GM18508 (cell line): ENCODE data around the gene IMPACT.

Experiments used
- ATAC-seq: cut with Tn5 transposase; IDR thresholded peaks from one replicate; pipeline ENCODE4 v1.9.1; 2021; ENCODE audit warnings: moderate number of reproducible peaks; ENCODE audit not compliant: insufficient read depth, unreplicated experiment

Gene IMPACT

DNA sequence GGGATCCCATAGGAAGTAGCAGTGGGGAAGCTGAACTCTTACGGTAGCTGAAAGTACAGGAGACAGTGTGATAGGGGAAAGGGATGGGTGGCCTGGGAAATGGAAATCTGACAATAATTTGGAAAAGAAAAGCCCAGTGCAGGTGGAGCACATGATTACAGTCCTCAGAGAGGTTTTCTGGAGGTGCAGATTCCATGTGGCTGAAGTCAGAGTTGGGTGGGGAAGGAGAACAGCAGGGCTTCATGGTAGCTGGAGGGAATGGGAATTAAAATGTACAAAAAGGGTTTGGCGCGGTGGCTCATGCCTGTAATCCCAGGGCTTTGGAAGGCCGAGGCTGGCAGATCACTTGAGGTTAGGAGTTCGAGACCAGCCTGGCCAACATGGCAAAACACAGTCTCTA, 46.1 kb downstream of the IMPACT start:
- ATAC-seq: no peak

DNA sequence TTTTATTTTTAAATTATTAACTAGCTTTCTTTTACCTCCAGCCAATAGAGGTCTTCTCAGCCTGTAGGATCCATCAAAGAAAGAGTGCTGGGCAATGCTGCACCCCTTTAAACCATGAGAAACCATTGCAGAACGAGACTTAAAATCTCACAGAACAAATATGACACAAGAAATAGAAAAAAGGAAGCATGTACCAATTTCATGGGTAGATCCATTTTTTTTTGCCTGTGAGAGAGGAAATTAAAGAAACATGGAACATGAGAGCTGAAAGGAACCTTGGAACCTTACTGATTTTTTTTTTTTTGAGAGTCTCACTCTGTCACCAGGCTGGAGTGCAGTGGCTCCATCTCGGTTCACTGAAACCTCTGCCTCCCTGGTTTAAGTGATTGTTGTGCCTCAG, 47.9 kb downstream of the IMPACT start:
- ATAC-seq: no peak

DNA sequence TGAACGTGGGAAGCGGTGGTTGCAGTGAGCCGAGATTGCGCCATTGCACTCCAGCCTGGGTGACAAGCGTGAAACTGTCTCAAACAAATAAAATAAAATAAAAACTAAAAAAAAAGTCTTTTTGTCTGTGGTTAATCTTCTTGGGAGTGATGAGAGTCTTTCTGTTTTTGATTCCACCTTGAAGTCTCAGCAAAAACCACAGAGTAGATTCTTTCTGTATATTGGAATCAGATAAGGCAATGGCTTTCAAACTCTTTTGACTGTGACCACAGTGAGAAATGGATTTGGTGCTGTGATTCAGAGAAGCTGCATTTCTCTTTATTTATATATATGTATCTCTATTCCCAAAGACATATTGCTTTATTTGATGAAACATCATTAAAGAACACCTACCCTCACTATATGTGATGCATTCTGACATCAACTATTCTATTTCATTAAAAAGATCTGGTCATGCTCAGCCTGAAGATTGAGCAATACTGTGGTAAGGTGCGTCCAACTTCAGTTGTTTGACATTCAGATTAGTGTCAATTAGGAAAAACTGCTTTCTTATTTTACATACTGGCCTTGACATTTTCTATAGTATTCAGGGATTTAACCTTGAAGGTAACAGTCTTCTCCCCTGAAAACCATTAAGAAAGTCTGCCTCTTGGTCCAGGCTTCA, 49.6 kb downstream of the IMPACT start:
- ATAC-seq: no peak

DNA sequence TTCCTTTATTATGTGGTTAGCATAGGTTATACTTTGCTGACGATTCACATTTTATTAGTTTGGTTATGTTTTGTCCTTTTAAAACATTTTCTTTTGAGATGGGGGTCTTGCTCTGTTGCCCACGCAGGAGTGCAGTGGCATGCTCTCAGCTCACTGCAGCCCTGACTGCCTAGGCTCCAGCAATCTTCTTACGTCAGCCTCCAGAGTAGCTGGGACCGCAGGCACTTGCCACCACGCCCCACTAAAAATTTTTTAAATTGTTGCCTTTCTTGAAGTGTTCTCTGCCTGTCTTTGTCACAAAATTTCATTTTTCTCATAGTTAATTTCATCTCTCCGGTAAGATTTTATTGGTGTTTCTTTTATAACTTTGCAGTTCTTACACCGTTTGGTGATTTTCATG, 52.9 kb downstream of the IMPACT start:
- no peak for ATAC-seq

DNA sequence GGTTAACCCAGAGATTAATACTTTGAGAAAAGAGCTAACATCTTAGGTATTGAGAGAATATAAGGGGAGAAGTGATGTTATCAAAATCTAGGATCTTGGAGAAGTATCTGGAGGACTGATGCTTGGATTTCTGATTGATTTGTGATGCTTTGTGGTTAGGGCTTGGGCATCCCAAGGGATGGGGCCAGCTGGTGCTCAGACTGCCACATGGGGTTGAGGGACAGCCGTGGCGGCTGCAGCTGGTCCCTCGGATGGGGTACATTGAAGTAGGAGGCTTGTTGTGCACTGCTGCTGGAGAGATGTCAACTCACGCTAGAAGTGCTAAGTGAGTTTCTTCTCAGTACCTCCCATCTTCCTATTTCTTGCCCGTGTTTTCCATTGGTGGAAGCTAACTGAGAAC, 56.4 kb downstream of the IMPACT start:
- ATAC-seq: no peak

DNA sequence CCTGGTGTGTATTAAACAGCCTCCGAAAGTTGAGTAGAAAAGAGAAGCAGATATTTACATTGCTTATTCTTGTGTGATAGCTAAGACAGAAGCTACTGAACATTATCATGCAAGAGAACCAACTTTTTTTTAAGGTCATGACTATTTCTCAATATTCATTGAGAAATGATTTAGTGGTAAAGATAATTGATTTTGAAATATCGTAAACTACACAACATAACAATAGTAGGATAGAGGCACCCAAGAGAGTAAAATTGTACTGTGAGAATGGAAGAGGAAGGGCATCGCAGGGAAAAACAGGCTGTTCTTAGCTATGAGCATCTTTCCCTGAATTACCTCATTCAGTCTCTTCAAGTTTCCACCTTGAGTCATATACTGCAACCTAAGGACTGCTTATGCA, 59.2 kb downstream of the IMPACT start:
- no peak for ATAC-seq

DNA sequence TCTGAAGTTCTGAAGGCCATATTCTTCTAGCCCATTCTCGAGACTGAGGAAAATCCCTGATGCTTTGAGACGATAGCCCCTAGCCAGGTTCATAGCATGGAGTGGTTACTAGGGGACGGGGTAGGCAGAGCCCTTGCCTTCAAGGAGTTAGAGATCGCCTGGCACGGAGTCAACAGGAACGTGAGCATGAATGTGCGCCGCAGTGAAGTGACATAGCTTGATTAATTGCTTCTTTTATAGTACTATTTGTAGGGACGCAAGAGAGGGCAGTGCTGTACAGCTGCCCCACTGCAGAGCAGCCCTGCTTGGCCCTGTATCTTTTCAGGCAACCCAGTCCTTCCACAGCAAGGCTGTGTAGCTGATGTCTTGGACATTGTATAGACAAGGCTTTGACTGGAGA, 60.2 kb downstream of the IMPACT start:
- no peak for ATAC-seq

DNA sequence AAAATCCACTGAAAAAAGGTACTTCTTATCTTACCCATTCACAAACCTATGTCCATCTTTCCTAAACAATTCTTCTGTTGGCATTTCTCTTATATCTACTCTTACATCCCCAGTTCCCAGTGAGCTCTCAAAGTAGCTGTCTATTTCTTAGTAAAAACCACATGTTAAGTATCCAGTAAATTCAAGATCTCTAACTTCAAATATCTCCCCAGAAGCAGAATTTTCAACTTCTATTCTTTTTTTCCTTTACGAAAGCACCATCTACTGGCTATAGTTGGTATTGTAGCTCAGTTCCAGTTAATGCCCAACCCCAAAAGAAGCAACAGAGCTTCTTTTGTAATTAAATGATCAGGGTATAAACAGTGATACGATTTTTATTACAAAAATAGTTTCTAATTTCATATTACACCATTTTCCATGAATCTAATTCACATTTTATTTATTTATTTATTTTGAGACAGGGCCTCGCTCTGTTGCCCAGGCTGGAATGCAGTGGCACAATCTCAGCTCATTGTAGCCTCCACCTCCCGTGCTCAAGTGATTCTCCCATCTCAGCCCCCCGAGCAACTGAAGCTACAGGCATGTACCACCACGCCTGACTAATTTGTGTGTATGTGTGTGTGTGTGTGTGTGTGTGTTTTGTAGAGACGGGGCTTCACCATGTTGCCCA, 62.5 kb downstream of the IMPACT start:
- no peak for ATAC-seq

DNA sequence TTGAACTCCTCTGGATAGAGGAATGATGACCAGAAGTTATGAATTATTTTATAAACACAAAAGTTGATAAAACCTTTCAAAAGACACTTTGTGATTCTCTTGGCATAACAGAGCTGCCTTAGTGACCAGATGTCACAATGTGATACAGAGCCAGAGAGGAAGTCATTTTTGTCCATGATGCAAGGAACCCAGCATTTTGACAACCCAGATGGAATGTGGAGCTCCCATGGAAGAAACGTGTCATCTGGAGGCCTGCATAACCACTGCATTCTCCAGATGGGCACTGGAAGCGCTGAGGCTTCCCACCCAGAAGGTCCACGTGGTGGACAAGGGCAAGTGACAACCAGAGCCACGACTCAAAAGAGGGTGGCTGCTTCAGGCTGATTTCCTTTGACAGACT, 64.1 kb downstream of the IMPACT start:
- ATAC-seq: no peak

DNA sequence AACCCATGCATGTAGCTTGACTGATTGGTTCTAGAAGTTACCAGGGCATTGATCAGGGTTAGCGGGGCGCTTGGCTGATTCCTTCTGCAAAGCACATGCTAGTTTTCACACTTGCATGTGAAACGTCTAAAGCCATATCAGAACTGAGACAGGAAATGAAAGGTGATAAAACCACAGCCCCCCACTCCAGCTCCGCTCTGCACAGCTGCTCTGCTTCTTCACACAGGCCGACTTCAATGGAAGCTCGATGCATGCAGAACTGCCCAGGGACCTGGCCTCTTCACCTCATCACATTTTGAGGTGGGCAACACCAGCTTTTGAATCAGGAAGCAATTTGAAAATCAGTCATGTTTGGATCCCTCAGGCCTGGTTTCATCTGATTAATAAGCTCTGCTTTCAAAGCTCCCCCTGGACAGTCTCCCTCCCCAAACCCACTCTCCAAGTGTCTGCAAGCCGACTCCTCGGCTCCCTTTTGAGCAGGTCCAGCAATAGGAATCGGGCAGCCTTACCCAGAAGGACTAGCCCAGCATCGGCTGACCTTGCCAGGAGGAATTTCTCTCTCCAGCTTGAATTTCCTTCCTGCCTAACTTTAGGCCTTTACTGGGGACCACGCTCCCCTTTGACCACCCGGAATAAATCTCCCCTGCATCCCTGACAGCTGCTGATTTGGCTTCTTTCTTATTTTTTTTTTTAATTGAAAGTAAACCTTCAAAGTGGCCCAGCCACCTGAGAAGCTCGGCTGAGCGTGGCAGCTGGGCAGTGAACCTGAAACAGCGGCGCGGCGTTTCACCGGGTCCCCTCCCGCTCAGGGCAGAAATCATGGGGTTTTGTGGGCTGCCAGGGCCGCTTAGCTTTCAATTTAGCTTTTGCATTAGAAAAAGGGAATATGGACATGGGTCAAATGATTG, 65.7 kb downstream of the IMPACT start:
- ATAC-seq: no peak

DNA sequence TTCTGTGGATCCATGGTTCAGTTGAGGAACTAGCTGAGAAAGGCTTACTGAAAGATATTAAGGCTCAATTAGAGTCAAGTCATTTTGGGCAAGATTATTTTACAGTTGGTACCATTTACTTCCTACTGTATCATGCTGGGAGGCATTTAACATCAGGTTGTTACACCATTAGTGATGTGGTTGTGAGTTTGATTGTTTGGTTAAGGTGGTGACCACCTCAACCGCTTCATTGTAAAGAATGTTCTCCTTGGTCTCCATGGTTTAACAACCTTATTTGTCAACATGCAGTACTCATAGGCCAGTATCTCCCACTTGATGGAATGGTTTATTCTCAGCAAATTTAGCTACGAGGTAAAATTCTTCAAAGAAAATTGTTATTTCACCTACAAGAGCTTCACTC, 68.1 kb downstream of the IMPACT start:
- no peak for ATAC-seq

DNA sequence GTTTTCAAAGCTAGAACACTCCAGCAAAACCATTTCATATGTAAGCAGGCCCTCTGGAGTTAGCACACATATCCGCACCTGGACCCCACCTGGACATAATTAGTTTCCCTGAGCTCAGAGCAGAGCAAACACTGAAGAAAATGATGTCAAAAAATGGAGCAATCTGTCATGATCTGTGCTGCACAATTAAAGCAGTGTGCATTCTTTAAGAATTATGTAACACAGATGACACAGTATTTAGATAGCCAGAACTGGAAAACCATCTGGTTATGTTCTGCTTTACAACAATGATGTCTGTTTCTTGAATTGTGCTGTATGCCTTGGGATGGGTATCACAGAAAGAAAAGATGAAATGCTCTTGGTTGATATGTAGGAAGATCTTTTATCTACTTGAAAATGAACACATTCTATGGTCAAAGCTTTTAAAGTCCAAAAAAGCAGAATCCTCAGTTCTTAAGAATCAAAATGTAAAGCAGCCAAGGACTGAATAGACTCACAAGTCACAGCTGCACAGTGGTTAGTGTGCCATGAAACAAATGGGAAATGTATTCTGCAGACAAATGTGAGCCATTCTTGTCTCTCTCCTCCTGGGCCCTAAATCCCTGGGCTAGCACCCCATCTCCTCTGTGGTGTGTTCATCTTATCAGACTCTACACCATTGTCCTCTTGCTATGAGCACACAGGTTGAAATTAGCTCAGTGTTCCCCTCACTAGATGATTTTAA, 70.7 kb downstream of the IMPACT start:
- ATAC-seq: no peak

DNA sequence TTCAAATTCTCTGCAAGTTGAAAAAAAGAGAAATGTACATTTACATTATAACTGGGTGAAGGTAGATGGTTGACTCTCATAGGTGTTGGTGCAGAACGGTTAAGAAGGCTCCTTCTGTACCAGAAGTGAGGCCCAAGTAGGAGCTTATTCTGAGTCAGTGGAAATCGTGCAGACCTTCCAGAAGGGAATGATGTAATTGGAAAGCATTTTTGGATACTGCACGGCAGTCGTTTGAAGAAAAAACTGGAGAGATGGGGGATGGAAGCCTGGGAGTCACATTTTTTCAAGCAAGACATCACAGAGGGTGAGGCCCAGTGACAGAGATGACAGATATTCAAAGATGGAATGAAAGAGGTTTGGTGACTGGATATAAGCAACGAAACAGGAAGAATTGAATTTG, 73.3 kb downstream of the IMPACT start:
- ATAC-seq: no peak

DNA sequence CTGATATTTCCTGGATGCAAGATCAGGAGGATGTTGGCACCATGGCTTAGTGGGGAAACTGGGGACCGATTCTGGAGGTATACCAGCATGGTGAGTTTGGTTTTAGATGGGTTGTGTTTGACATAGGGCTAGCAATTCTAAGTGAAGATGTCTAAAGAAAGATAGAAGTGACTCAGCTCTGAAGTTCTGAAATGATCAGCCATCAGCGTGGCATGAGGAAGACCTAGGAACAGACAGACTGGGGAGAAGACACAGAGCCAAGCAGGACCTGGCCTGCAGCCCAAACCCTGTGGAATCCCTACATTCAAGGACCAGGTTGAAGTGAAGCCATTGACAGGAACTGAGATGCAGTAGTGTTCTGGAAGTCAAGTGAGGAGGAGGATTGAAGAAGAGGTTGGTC, 73.7 kb downstream of the IMPACT start:
- no peak for ATAC-seq

DNA sequence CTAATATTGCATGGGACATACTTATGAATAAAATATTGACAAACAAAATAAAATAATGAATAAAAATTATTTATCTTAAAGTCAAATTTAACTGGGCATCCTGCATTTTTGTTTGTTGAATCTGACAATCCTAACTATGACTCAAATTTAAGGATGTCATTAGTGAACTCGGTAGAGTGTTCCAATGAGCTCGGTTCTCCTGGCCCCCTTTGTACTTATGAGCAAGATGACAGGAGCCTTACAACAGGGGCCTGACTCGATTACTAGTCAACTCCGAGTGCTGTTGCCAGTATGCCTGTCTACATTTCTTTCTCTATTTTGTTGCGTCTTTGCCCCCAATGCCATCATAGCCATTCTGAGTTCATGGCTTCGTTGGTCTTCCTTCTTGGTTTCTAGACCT, 74.3 kb downstream of the IMPACT start:
- ATAC-seq: no peak

DNA sequence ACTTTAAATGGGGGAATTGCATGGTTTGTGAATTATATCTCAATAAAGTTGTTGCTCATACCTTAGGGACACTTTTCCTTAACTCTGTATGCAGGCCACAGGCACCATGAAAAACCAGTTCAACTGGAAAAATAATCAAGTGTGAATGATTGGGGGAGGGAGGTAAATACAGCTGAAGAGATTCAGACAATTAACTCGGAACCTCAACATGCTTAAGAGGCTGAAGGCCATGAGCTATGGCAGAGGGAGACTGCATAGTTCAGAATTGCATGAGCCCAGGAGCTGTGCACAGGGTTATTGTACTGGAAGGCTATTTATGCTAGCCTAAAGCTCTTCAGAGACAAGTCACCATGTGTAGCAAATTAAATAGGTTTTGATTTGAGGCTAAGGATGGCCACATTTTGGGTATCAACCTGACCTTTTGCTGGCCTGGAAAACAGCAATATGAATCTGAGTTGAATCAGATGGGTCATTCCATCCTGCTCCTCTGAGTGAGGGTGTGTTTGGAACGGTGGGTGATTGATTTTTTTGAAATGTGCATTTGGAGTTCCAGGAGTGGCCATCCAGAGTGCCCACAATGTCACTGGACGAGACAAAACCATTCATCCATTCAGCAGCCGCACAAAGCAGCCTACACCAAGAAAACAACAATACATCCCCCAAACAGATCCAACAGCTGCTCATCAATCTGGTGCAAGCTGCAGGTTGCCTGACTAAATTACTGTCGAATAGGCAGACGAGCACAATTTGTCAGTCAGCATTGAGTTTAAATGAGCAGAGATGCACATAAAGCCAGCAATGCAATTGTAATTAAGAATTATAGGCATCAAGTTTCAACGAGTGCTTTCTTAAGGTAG, 76.4 kb downstream of the IMPACT start:
- no peak for ATAC-seq
